ENCODE measurements around the gene TMEM127. TPM values are rescaled to one million over a fixed set of nuclear protein-coding genes. Genes with fewer than 3 reads are reported as not detected.

Gene TMEM127
- total RNA-seq, 1 experiment from 2014 or later, result 25.3 TPM

DNA sequence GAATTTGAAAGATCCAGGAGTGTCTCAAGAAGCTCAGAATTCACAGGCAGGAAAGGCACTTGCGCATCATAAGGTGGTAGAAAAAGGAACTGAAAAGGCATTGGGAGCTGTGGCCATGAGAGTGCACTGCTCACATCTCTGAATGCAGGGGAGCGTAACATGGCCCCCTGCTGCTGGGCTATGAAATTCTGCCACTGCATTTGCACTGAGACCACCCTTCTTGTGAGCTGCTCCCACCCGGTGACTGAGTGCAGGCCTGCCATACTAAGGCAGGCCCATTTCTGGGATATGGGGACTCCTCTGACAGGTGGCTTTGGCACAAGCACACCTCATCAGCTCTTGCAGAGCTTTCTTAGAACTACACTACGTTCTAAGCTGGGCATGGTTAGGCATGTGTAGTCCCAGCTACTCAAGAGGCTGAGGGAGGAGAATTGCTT lies 31.9 kb downstream of the TMEM127 start:
- Histone ChIP-seq H3K79me2 (ENCODE audit: insufficient read depth, low read length) (no peaks in the 10 kb centered on the region), H3K9ac (ENCODE audit: low read length) (no peak overlapping the region), H3K4me3 (replicated peaks in 1 of 2; ENCODE audit: low read depth in 1 of 2, low read length in 2 of 2) (no peak overlapping the region), H3K36me3 (ENCODE audit: control insufficient read depth in 1 of 2, insufficient read depth in 2 of 2, low read length in 2 of 2) (no peaks in the 10 kb centered on the region), H3K4me2 (ENCODE audit: low read length) (no peak overlapping the region), H3K4me1 (ENCODE audit: control insufficient read depth in 1 of 2, insufficient read depth in 2 of 2, low read length in 2 of 2) (no peaks in the 10 kb centered on the region), H3K27me3 (ENCODE audit: insufficient read depth, low read length) (no peaks in the 10 kb centered on the region), H4K20me1 (ENCODE audit: insufficient read depth) (no peaks in the 10 kb centered on the region), H3K9me2 (ENCODE audit: insufficient read depth) (no peaks in the 10 kb centered on the region), H3K9me3 (ENCODE audit: control insufficient read depth in 1 of 2, insufficient read depth in 1 of 2, low read depth in 1 of 2, low read length in 2 of 2) (no peaks in the 10 kb centered on the region), H2AFZ (ENCODE audit: low read depth, low read length, poor library complexity, severe bottlenecking) (no peak overlapping the region), H3K27ac (ENCODE audit: low read depth, low read length) (no peak overlapping the region)
- POLR2A ChIA-PET, result interaction anchor here (0.8 kb wide), 1 partner anchor 25 kb away, joined by 3 read pairs; the partner anchor contains the start of gene STARD7
- ATAC-seq (no peak), DNase-seq (ENCODE audit: low read depth, low spot score) (no peak)
- no TSS peak for BruUV-seq (replicated peaks)
- intact Hi-C loops (cut with micrococcal nuclease), result no loop called here
- CTCF ChIA-PET, result no interaction called here
- TF ChIP-seq SIN3A (IDR thresholded peaks at IDR 0.05; ENCODE audit: low read depth), result no peak
- no peak for TF ChIP-seq CEBPB (IDR thresholded peaks at IDR 0.05; ENCODE audit: low read depth)
- TF ChIP-seq CBX3 (IDR thresholded peaks at IDR 0.05; ENCODE audit: low read depth), result no peak
- TF ChIP-seq EZH2phosphoT487 (IDR thresholded peaks at IDR 0.05; ENCODE audit: borderline replicate concordance), result no peak
- TF ChIP-seq, protein P1, sequence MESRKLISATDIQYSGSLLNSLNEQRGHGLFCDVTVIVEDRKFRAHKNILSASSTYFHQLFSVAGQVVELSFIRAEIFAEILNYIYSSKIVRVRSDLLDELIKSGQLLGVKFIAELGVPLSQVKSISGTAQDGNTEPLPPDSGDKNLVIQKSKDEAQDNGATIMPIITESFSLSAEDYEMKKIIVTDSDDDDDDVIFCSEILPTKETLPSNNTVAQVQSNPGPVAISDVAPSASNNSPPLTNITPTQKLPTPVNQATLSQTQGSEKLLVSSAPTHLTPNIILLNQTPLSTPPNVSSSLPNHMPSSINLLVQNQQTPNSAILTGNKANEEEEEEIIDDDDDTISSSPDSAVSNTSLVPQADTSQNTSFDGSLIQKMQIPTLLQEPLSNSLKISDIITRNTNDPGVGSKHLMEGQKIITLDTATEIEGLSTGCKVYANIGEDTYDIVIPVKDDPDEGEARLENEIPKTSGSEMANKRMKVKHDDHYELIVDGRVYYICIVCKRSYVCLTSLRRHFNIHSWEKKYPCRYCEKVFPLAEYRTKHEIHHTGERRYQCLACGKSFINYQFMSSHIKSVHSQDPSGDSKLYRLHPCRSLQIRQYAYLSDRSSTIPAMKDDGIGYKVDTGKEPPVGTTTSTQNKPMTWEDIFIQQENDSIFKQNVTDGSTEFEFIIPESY (IDR thresholded peaks at IDR 0.05; ENCODE audit: extremely low read depth, insufficient replicate concordance, low read length), result no peak
- TF ChIP-seq POLR2A (IDR thresholded peaks at IDR 0.05; ENCODE audit: borderline replicate concordance, extremely low read depth, insufficient read depth, insufficient read length), result no peak
- no peak for TF ChIP-seq SRF (IDR thresholded peaks at IDR 0.05; ENCODE audit: low read depth)
- TF ChIP-seq ZNF274 (IDR thresholded peaks at IDR 0.05; ENCODE audit: low read depth, low read length), result no peak
- TF ChIP-seq EGR1 (IDR thresholded peaks at IDR 0.05; ENCODE audit: low read depth), result no peak
- TF ChIP-seq FOSL1 (IDR thresholded peaks at IDR 0.05; ENCODE audit: low read depth), result no peak
- TF ChIP-seq, protein P2, sequence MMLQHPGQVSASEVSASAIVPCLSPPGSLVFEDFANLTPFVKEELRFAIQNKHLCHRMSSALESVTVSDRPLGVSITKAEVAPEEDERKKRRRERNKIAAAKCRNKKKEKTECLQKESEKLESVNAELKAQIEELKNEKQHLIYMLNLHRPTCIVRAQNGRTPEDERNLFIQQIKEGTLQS (IDR thresholded peaks at IDR 0.05), result no peak
- RAD21 ChIA-PET (ENCODE audit: low non-redundant PET in 1 of 2, low total read pairs in 2 of 2, uncharacterized antibody in 2 of 2, unreplicated experiment in 2 of 2), result no interaction called here

All from HCT116 (cell line).